ENCODE data around the gene LCMT1. TPM values are rescaled to one million over a fixed set of nuclear protein-coding genes. Genes with fewer than 3 reads are reported as not detected.
"Not testable (repeated sequence)": the region's sequence is repeated elsewhere in the genome, so short reads cannot be mapped to it uniquely, and the experiment has no call there.

LCMT1 gene
- total and polyA plus RNA-seq, 2 donors (not counting 1 experiment from before 2014, with no cell fraction given), result 40.8 to 45.8 TPM

DNA sequence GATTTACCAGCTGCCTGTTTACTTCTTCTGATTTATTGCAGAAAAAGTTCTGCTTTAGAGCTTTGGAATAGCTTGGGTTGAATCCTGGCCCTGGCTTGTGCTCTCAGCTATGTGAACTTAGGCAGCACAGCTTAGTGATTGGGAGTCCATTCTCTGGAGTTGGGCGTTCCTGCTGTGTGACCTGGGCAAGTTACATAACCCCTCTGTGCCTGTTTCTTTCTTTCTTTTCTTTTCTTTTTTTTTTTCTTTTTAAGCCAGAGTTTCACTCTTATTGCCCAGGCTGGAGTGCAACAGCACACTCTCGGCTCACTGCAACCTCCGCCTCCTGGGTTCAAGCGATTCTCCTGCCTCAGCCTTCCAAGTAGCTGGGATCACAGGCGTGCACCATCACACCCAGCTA, 53.7 kb downstream of the LCMT1 start:
- DNase-seq (ENCODE audit: low read depth in 2 of 2), result no peak
- Histone ChIP-seq H3K27ac (ENCODE audit: insufficient read depth, low read length) (no peak overlapping the region), H3K27me3 (ENCODE audit: control insufficient read depth, insufficient read depth, low read length) (no peaks in the 10 kb centered on the region), H3K79me2 (ENCODE audit: control insufficient read depth, insufficient read depth, low read length) (no peaks in the 10 kb centered on the region), H3K4me2 (ENCODE audit: extremely low read depth, insufficient read depth, low read length) (no peak overlapping the region), H3K4me3 (replicated peaks in 1 of 4; ENCODE audit: control extremely low read depth in 1 of 4, insufficient read depth in 1 of 4, low read depth in 3 of 4, low read length in 4 of 4) (no peak overlapping the region), H2AFZ (ENCODE audit: low read length) (no peak overlapping the region), H3K9ac (ENCODE audit: insufficient read depth, low read length) (no peak overlapping the region), H3K9me3 (ENCODE audit: control insufficient read depth, insufficient read depth, low read depth, low read length) (no peaks in the 10 kb centered on the region), H3K36me3 (ENCODE audit: control insufficient read depth, insufficient read depth, low read length) (peaks cover 5% of the 10 kb centered on the region), H4K20me1 (ENCODE audit: control insufficient read depth, extremely low read depth, insufficient read depth, low read length) (no peaks in the 10 kb centered on the region), H3K4me1 (ENCODE audit: control insufficient read depth, extremely low read depth, insufficient read depth, low read length) (no peaks in the 10 kb centered on the region)
- TF ChIP-seq, protein P1, sequence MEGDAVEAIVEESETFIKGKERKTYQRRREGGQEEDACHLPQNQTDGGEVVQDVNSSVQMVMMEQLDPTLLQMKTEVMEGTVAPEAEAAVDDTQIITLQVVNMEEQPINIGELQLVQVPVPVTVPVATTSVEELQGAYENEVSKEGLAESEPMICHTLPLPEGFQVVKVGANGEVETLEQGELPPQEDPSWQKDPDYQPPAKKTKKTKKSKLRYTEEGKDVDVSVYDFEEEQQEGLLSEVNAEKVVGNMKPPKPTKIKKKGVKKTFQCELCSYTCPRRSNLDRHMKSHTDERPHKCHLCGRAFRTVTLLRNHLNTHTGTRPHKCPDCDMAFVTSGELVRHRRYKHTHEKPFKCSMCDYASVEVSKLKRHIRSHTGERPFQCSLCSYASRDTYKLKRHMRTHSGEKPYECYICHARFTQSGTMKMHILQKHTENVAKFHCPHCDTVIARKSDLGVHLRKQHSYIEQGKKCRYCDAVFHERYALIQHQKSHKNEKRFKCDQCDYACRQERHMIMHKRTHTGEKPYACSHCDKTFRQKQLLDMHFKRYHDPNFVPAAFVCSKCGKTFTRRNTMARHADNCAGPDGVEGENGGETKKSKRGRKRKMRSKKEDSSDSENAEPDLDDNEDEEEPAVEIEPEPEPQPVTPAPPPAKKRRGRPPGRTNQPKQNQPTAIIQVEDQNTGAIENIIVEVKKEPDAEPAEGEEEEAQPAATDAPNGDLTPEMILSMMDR (conservative IDR thresholded peaks at IDR 0.05 in 1 of 2, IDR thresholded peaks at IDR 0.05 in 1 of 2; ENCODE audit: low read depth in 1 of 2, low read length in 2 of 2), result no peak
- no peak for TF ChIP-seq EZH2 (IDR thresholded peaks at IDR 0.05; ENCODE audit: low read length, missing control alignments)

- not testable (repeated sequence) for H3K4me3 ChIP-seq (replicated peaks in 1 of 4; ENCODE audit: control extremely low read depth in 1 of 4, insufficient read depth in 1 of 4, low read depth in 3 of 4, low read length in 4 of 4); H3K79me2 ChIP-seq (ENCODE audit: control insufficient read depth, insufficient read depth, low read length); H2AFZ ChIP-seq (ENCODE audit: low read length); H4K20me1 ChIP-seq (ENCODE audit: control insufficient read depth, extremely low read depth, insufficient read depth, low read length); H3K4me2 ChIP-seq (ENCODE audit: extremely low read depth, insufficient read depth, low read length); DNase-seq (ENCODE audit: low read depth in 2 of 2); H3K9me3 ChIP-seq (ENCODE audit: control insufficient read depth, insufficient read depth, low read depth, low read length); H3K27ac ChIP-seq (ENCODE audit: insufficient read depth, low read length); H3K36me3 ChIP-seq (ENCODE audit: control insufficient read depth, insufficient read depth, low read length); H3K27me3 ChIP-seq (ENCODE audit: control insufficient read depth, insufficient read depth, low read length); H3K9ac ChIP-seq (ENCODE audit: insufficient read depth, low read length); H3K4me1 ChIP-seq (ENCODE audit: control insufficient read depth, extremely low read depth, insufficient read depth, low read length)
Measured at GRCh38 chr16:25167920-25168319, 56.4 kb downstream of the LCMT1 start.

- H3K27me3 ChIP-seq (ENCODE audit: control insufficient read depth, insufficient read depth, low read length), result no peaks in the 10 kb centered on the region
- no peak overlapping the region for H3K4me2 ChIP-seq (ENCODE audit: extremely low read depth, insufficient read depth, low read length)
- H3K36me3 ChIP-seq (ENCODE audit: control insufficient read depth, insufficient read depth, low read length), result peaks cover 6% of the 10 kb centered on the region
- DNase-seq (ENCODE audit: low read depth in 2 of 2), result no peak
- H3K9ac ChIP-seq (ENCODE audit: insufficient read depth, low read length), result no peak overlapping the region
- H3K79me2 ChIP-seq (ENCODE audit: control insufficient read depth, insufficient read depth, low read length), result no peaks in the 10 kb centered on the region
- no peak overlapping the region for H2AFZ ChIP-seq (ENCODE audit: low read length)
- TF ChIP-seq EZH2 (IDR thresholded peaks at IDR 0.05; ENCODE audit: low read length, missing control alignments), result no peak
- TF ChIP-seq, protein P1 (conservative IDR thresholded peaks at IDR 0.05 in 1 of 2, IDR thresholded peaks at IDR 0.05 in 1 of 2; ENCODE audit: low read depth in 1 of 2, low read length in 2 of 2), result no peak
- H3K4me3 ChIP-seq (replicated peaks in 1 of 4; ENCODE audit: control extremely low read depth in 1 of 4, insufficient read depth in 1 of 4, low read depth in 3 of 4, low read length in 4 of 4), result no peak overlapping the region
- H4K20me1 ChIP-seq (ENCODE audit: control insufficient read depth, extremely low read depth, insufficient read depth, low read length), result no peaks in the 10 kb centered on the region
- H3K9me3 ChIP-seq (ENCODE audit: control insufficient read depth, insufficient read depth, low read depth, low read length), result no peaks in the 10 kb centered on the region
- H3K4me1 ChIP-seq (ENCODE audit: control insufficient read depth, extremely low read depth, insufficient read depth, low read length), result no peaks in the 10 kb centered on the region
- no peak overlapping the region for H3K27ac ChIP-seq (ENCODE audit: insufficient read depth, low read length)
Measured at GRCh38 chr16:25171390-25171789, 59.8 kb downstream of the LCMT1 start.
